Measurements from ENCODE around the gene ATP6AP1.

The ATP6AP1 gene

DNA sequence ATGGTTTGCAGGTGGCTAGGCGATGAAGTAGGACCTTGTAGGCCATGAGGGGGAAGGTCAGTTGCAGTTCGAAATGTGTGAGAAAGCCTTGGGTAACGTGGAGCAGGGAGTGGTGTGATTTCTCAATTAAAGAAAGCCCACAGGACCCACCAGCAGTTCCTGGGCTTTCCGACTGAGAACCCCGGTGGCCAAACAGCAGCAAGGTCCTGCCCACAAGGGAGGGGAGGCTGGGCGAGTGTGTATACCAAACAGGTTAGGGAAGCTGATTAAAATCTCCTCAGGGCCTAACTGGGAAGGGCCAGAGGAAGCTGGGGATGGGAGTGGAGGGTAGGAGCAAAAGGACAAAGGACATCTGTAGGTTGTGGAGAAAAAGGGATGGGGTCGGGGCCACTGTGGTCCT is 2.4 kb downstream of the ATP6AP1 start:
- no peak for DNase-seq

DNA sequence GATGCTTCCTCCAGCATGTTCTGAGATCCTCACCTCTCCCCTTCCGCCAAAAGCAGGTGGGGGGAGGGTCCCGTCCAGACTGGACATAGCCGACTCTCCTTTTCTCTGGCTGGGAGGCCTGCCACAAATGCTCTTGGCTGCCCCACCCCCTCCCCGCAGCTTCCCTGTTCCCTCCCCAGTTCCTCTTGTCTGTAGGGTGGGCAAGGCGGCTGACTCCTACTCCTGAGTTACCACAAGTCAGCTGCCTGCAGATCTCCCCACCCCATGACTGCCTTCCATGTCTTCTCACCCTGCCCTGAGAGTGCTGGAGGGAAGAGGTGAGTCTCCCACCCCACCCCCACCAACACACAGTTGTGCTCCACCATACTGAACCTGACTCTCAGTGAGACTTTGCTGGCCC is 2.9 kb downstream of the ATP6AP1 start:
- DNase-seq: no peak

DNA sequence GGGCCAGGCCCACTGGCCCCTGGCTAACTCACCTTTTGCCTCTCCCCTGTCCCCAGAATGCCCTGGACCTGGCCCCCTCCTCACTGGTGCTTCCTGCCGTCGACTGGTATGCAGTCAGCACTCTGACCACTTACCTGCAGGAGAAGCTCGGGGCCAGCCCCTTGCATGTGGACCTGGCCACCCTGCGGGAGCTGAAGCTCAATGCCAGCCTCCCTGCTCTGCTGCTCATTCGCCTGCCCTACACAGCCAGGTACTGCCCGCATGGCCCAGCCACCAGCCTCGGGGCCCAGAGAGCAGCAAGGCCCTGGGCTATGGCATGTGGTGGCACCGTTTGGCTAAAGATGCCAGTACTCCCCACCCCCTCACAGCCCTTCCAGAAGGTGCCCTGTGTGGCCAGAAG is 3.7 kb downstream of the ATP6AP1 start:
- DNase-seq: no peak

DNA sequence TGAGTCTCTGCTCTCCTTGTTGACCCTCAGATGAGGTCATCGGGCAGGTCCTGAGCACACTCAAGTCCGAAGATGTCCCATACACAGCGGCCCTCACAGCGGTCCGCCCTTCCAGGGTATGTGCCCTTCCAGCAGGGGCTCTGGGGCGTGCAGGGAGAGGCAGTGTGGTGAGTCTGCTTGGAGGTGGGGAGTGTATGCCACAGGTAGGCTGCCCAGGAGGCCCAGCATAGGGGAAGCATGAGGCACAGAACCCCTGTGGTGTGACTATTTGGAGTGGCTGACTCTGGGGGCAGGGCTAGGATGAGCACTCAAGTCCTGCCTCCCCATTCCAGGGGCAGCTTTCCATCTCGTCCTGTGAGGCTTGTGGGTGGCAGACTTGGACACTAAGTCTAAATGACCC is 5.1 kb downstream of the ATP6AP1 start:
- no peak for DNase-seq

DNA sequence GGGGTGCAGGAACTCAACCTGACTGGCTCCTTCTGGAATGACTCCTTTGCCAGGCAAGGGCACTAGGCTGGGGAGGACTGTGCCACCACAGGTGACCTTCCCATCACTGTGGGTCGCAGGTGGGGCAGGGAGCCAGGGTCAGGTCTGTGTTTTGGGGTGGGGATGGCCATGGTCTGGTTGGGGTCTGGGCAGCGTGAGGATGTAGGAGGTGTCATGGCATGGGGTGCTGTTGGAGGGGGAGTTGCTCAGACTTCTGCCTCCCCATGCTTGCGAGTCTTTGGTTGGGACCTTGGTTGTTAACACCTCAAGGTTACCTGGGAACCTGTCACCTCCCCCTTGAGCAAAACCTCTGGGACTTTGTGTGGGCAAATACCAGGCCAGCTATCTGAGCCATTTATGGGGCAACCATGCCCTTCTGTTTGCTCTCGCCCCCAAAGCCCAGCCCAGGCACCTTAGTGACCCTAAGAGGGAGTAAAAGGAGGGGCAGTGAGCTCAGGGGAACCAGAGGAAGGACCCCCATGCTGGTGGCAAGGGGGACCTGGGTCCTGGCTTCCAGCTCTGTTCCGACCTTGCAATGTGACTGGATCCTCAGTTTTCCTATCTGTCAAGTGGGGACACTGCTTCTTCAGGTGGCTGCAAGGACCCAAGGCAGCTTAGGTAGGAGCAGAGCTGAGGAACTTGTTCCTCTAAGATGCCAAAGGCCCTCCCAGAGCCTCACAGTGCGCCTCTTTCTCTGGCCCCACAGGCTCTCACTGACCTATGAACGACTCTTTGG is 6.1 kb downstream of the ATP6AP1 start:
- DNase-seq: no peak

DNA sequence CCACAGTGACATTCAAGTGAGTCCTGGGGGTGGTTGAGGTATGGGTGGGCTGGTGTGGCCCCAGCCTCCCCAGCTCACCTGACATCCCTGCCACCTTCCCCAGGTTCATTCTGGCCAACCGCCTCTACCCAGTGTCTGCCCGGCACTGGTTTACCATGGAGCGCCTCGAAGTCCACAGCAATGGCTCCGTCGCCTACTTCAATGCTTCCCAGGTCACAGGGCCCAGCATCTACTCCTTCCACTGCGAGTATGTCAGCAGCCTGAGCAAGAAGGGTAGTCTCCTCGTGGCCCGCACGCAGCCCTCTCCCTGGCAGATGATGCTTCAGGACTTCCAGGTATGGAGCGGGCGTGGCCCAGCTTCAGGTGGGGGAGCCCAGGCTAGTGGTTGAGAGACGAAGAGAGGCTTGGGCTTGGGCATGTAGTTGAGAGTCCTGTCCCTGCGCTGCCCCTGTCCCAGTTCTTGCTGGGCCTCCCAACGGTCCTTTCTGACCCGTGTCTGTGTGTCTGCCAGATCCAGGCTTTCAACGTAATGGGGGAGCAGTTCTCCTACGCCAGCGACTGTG is 6.8 kb downstream of the ATP6AP1 start:
- no peak for DNase-seq

DNA sequence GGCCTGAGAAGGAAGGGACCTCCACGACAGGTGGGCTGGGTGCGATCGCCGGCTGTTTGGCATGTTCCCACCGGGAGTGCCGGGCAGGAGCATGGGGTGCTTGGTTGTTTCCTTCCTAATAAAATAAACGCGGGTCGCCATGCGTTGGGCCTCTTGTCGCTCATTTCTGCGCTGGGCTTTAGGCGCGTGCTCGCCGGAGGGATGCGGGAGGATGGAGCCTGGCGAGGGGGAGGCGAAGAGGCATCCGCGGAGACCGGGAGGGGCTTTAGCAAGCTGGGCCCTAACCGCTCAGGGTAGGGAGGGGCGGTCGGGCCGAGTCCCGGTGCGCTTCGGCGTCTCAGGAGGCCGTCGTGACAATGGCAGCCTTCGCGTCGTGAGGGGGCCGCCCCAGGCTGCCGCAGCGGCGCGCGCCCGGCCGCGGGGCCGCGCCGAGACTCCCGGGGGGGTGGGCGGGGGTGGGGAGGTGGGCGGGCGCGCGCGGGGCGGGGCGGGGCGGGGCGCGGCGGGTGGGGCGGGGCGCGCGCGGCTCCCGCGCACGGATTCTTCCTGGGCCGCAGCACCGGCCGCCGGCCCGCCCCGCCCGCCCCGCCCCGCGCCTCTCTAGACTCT is 8.0 kb downstream of the ATP6AP1 start:
- peak; percentile 53 for DNase-seq

DNA sequence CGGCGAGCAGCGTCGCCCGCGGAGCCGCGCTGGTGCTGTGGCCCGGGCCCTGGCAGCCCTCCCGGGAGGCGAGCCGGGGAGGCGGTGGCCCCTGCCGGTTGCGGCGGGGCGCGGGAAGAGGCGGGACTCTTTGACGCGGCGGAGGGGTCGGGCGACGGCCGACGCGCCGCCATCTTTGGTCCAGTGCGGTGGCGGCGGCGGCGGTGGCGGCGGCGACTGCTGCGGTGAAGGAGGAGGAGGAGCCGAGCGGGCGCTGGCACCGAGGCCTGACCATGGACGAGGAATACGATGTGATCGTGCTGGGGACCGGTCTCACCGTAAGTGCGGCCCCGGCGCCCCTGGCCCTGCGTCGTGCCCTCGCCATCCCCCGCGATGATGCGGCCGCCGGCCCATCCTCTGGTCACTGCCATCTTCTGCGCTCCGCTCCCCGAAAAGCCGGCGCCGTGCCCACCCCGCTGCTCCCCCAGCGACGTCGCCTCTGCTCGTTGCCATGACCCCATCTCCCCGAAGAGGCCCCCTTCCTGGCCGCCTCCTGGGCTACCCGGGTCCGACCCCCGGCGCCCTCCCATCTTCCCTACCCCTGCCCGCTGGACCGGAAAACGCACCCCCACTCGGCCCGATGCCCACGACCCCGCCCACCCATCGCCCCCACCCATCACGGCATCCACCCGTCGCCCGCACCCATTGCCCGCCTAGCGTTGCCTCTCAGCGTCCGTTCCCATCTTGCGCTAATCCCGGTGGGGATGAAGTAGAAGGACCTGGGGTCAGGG is 8.7 kb downstream of the ATP6AP1 start, which contains the start of gene GDI1:
GDI1 (plus strand) TSS at position 172 of the 770 bp plus-strand sequence; CDS start at position 273, 101 bp downstream.
- peak; percentile 53 for DNase-seq

DNA sequence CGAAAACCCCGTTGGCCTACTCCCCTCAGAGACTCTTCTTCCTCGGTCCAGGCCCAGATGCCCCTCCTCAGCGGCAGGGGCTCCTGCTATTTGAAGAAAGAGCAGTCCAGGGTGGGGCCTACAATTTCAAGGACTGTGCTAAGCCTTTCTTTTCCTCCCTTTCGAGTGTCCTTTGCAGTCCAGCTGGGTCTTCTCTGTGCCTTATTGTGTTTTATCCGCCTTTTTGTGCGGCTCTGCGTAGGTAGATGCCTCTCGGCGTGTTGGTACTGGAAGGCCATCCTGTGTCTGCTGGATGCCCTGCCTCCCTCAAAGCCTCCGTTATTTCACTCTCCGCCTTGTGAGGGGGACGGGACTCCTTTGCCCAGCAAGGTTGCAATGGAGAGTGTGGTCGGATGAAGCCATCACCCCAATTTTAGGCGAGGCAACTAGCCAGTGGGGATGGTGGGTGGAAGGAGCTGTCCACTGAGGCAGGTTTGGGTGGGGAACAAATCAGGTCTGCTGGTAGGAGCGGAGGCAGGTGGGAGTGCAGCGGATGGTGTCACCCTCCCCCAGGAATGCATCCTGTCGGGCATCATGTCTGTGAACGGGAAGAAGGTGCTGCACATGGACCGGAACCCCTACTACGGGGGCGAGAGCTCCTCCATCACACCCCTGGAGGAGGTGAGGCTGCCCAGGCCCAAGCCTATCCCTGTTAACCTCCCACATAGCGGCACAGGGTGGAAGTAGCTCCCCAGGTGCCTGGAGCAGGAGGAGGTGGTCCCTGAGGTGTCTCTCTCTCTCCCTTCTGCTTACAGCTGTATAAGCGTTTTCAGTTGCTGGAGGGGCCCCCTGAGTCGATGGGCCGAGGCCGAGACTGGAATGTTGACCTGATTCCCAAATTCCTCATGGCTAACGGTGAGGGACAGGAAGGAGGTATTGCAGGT is 9.8 kb downstream of the ATP6AP1 start:
- no peak for DNase-seq

DNA sequence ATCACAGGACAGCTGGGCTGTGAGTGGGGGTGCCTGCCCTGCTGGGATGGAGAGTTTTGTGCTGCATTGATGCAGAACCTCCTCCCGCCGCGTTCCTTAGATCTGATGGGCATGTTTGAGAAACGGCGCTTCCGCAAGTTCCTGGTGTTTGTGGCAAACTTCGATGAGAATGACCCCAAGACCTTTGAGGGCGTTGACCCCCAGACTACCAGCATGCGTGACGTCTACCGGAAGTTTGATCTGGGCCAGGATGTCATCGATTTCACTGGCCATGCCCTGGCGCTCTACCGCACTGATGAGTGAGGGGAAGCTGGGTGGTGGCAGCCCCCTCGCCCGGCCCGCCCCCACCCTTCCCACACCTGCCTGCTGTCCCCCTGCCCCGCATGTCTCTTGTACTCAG is 11.4 kb downstream of the ATP6AP1 start:
- DNase-seq: no peak

DNA sequence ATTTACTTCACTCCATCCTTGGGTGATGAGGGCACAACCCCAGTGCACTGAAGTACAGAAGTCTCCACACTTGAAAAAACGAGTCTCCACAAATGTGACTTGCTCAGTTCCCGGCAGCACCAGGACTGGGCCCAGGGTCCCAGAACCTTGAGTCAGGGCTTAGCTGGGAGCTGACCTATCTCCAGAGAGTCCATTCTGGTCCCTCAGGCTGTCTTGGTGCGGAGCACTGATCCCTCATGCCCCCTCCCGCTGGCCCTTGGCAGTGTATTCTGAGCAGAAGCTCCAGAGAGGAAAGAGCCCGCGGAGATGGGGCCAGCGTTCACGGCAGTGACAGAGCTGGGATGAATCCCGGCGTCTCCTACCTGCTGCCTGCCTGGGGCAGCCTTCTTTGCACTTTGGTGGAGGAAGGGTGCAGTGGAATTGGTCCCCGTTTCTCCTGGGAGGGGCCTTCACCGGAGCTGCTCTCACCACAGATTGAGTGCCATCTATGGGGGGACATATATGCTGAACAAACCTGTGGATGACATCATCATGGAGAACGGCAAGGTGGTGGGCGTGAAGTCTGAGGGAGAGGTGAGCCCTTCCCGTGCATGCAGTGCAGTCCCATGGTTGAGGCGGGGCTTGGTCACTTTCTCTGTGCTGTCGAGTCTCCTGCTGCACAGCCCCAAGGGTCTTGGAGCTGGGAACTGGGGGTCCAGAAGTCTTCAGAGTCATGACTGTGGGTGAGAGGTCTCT is 12.3 kb downstream of the ATP6AP1 start:
- no peak for DNase-seq

DNA sequence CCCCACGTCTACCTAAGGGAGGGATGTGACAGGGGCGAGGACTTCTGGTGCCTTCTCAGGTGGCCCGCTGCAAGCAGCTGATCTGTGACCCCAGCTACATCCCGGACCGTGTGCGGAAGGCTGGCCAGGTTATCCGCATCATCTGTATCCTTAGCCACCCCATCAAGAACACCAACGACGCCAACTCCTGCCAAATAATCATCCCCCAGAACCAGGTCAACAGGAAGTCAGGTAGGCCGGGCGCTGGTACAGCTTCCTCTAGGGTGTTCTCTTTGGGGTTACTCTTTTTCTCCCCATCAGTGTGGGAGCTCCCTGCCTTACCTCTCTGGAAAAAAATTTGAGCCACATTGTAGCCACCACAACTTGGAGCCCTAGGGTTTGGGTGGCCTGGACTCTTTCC is 13.1 kb downstream of the ATP6AP1 start:
- DNase-seq: no peak

DNA sequence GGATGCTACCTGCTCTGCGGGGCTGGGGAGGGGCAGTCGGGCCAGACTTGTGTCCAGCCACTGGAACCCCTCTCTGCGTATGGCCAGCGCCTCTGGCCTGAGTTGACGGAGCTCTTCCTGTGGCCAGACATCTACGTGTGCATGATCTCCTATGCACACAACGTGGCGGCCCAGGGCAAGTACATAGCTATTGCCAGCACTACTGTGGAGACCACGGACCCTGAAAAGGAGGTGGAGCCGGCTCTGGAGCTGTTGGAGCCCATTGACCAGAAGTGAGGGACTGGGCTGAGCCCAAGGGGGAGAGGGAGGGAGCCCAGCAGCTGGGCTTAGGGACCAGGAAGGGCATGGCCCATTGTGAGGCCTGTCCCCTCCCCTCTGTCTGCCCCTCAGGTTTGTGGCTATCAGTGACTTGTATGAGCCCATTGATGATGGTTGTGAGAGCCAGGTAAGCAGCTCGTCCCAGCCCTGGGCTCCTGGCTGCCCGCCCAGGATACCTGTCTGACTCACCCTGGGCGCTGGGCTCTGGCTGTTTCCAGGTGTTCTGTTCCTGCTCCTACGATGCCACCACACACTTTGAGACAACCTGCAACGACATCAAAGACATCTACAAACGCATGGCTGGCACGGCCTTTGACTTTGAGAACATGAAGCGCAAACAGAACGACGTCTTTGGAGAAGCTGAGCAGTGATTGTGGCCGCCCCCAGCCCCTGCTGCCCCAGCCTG is 13.7 kb downstream of the ATP6AP1 start:
- DNase-seq: no peak

DNA sequence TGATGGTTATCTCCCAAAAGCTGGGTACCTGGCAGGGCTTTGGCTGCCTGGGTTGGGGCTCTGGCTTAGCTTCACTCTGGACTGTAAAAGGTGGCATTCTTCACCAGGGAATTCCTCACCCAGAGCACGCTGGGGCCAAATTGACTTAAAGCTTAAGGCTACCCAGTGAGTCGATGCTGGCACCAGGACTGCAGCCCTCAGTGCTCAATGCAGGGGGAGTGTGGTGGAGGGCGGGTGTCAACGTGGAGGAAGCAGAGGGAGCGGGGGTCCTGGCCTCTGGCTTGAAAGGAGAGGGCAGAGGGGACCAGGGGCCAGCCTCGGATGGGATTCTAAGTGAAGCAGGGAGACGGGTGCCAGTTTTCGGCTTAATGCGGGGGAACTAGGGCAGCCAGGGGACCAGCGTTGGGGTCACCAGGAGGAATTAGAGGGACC is 15.0 kb downstream of the ATP6AP1 start:
- DNase-seq: no peak

DNA sequence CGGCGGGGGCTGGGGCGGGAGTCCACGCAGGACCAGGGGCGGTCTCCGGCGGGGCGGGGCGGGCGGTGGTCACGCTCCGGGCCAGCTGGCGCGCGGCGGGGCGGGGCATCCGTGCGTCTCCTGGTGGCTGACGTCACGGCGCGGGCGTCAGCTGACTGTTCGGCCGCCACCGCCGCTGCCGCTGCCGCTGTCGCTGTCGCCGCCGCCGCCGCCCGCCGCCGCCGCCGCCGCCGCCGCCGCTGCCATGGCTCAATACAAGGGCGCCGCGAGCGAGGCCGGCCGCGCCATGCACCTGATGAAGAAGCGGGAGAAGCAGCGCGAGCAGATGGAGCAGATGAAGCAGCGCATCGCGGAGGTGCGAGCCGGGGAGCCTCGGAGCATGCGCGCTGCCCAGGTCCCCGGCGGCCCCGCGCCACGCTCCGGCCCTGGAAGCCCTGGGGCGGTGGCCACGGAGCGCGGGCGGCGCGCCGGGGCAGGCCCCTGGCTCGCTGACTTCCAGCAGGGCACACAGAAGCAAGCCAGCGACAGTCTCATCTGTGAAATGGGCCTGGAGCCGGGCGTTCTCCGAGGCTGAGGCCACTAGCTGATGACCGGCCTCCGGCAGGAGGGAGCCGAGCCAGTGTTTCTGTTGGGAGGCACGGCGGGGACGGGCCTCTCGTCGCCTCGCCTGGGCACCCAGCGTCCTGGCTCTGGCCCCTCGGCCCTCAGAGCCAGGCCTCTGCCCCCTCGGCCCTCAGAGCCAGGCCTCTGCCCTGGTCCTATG is 15.7 kb downstream of the ATP6AP1 start, which contains the start of gene FAM50A:
FAM50A (plus strand) TSS at position 150 of the 763 bp plus-strand sequence; CDS start at position 245, 95 bp downstream.
- DNase-seq: peak; percentile 74

DNA sequence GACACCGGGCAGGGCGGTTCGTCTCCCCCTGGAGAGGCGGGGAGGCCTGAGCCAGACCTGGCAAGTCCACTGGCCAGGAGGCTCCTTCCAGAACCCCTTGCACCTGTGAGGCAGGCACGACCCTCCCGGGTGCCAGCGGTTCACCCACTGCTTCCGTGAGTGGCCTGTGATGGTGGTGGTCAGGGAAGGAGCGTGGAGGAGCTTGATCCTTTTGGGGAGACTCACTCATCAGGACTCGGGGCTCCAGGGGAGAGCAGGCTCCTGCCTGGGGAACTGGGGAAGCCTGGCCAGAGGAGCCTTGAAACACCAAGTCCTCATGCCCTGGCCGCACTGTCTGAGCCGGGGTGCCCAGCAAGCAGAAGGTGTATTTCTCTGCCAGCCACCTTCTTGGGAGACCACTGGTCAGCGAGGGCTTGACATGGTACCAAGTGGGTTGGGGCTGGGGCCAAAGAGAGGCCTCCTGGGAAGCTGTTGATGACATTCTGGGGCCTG is 16.3 kb downstream of the ATP6AP1 start:
- no peak for DNase-seq

DNA sequence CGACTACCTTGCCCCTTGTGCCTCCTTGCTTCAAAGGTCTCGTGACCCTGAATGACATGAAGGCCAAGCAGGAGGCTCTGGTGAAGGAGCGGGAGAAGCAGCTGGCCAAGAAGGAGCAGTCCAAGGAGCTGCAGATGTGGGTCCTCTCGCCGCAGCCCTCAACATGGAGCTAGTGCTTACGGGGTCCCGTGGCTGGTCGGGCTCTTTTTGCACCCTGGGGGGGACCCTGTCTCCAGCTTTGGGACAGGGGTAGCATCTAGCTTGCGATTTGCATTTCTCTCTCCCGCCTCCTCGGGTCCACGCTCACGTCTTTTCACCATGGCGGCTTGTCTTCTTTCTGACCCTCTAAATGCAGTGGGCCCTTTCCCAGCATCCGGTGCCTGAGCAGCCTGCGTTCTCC is 17.3 kb downstream of the ATP6AP1 start:
- no peak for DNase-seq

DNA sequence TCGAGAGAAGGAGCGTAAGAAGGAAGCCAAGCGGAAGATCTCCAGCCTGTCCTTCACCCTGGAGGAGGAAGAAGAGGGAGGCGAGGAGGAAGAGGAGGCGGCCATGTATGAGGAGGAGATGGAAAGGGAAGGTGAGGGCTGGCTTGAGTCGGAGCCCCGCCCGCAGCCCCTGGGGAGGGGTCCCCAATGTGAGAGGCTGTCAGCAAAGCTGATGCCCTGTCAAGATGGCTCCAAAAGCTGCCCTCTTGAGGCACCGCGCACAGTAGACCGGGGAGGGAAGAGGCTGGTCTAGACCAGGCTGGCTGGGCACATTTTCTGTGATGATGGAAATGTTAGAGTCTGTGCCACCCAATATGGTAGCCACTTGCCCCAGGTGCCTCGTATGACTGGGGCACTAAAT is 18.0 kb downstream of the ATP6AP1 start:
- no peak for DNase-seq

DNA sequence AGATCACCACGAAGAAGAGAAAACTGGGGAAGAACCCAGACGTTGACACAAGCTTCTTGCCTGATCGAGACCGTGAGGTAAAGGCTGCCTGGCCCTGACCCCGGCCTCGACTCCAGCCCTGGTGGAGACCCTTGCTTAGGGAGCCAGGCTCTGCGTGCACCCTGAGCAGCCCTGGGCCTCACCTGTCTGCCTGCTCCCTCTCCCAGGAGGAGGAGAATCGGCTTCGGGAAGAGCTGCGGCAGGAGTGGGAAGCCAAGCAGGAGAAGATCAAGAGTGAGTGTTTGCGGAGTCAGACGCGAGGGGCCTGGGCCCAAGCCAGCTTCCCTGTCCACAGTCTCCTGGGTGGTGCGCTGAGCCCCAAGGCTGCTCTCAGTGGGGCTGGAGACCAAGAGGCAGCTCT is 20.0 kb downstream of the ATP6AP1 start:
- DNase-seq: no peak

DNA sequence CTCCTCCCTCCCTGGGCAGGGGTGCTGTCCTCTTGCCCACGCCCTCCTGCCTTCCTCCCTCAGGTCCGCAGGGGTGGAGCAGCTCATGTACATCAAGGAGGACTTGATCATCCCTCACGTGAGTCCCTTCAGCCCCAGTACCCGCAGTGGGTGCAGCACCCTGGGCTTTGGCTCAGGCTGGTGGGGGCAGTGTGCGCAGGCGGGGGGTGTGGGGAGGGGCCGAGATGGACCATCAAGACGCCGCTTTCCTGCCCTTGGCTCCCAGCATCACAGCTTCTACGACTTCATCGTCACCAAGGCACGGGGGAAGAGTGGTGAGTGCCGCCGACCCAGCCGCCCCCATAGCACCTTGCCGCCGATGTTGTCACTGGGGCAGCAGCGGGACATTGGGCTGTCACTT is 21.1 kb downstream of the ATP6AP1 start:
- no peak for DNase-seq
